Measurements from ENCODE around the gene DENND6B. TPM values are rescaled to one million over a fixed set of nuclear protein-coding genes. Genes with fewer than 3 reads are reported as not detected.
A peak's percentile ranks its signal among the peaks of the same experiment; 100 is the strongest.

DENND6B gene
- total RNA-seq, 1 experiment from 2014 or later, result 2.5 TPM

GRCh38 chr22:50294319-50294656 lies 32.5 kb downstream of the DENND6B start:
- TF ChIP-seq SMAD4 (CRISPR knock-in tag; IDR thresholded peaks at IDR 0.05) (no peak), CREB1 (CRISPR knock-in tag; IDR thresholded peaks at IDR 0.05) (no peak), ZSCAN18 (CRISPR knock-in tag; IDR thresholded peaks at IDR 0.05) (no peak), ETV6 (CRISPR knock-in tag; IDR thresholded peaks at IDR 0.05) (no peak), HMGXB4 (CRISPR knock-in tag; IDR thresholded peaks at IDR 0.05) (no peak), NFYB (CRISPR knock-in tag; conservative IDR thresholded peaks at IDR 0.05; ENCODE audit: low read depth) (no peak), AFF4 (CRISPR knock-in tag; IDR thresholded peaks at IDR 0.05; ENCODE audit: borderline replicate concordance) (no peak), PRDM15 (CRISPR knock-in tag; IDR thresholded peaks at IDR 0.05) (no peak), ERG (CRISPR knock-in tag; IDR thresholded peaks at IDR 0.05) (no peak), MXD4 (CRISPR knock-in tag; IDR thresholded peaks at IDR 0.05; ENCODE audit: borderline replicate concordance) (no peak)
- H3K9me3 Mint-ChIP-seq, result no peaks in the 10 kb centered on the region
- DNase-seq (ENCODE audit: low spot score), result no peak
- peak overlapping the region; percentile 72 for H3K27ac Mint-ChIP-seq
- H3K36me3 Mint-ChIP-seq, result no peaks in the 10 kb centered on the region
- no peak overlapping the region for H3K4me3 Mint-ChIP-seq
- ChIA-PET CTCF (interaction anchor here (0.6 to 3.3 kb wide), 13 partner anchors 9 to 264 kb away, joined by 3 to 41 read pairs (median 7); partner anchors contain the start of genes DENND6B, HDAC10, MAPK12 and PLXNB2), POLR2A (interaction anchor here (0.7 to 2.0 kb wide), 5 partner anchors 10 to 52 kb away, joined by 3 to 10 read pairs (median 4); partner anchors contain the start of genes MAPK11 and PLXNB2)
- peaks cover 29% of the 10 kb centered on the region for H3K4me1 Mint-ChIP-seq
- no peaks in the 10 kb centered on the region for H3K27me3 Mint-ChIP-seq (ENCODE audit: low read depth)
- ATAC-seq, result no peak

All from WTC11 (cell line).